ENCODE results near the gene UBE2D2. TPM values are rescaled to one million over a fixed set of nuclear protein-coding genes. Genes with fewer than 3 reads are reported as not detected.
"Not testable (repeated sequence)": the region's sequence is repeated elsewhere in the genome, so short reads cannot be mapped to it uniquely, and the experiment has no call there.

UBE2D2 gene
- total RNA-seq, 1 donor from 2014 or later, result 275 TPM

- Mint-ChIP-seq H3K27ac (no peak overlapping the region), H3K4me1 (peaks cover 11% of the 10 kb centered on the region), H3K36me3 (ENCODE audit: low read depth) (peaks cover 58% of the 10 kb centered on the region), H3K4me3 (no peak overlapping the region), H3K27me3 (no peaks in the 10 kb centered on the region), H3K9me3 (no peaks in the 10 kb centered on the region)
- intact Hi-C loops (cut with micrococcal nuclease), result no loop called here
- no peak for DNase-seq
These were observed 58.7 kb downstream of the UBE2D2 start for GRCh38 chr5:139619861-139620260.

GRCh38 chr5:139625398-139625797 lies 64.3 kb downstream of the UBE2D2 start:
- intact Hi-C loops (cut with micrococcal nuclease); H3K27ac Mint-ChIP-seq; DNase-seq; H3K9me3 Mint-ChIP-seq; H3K27me3 Mint-ChIP-seq; H3K4me3 Mint-ChIP-seq; H3K4me1 Mint-ChIP-seq: not testable (repeated sequence)
- peaks cover 68% of the 10 kb centered on the region for H3K36me3 Mint-ChIP-seq (ENCODE audit: low read depth)

- Mint-ChIP-seq H3K27ac (no peak overlapping the region), H3K36me3 (ENCODE audit: low read depth) (peaks cover 41% of the 10 kb centered on the region), H3K9me3 (no peaks in the 10 kb centered on the region), H3K27me3 (no peaks in the 10 kb centered on the region), H3K4me1 (peaks cover 24% of the 10 kb centered on the region), H3K4me3 (no peak overlapping the region)
- intact Hi-C loops (cut with micrococcal nuclease), result loop anchor here (5.0 kb wide), 1 partner anchor 69 kb away; the partner anchor contains the start of gene UBE2D2
- no peak for DNase-seq
These were observed 69.7 kb downstream of the UBE2D2 start for GRCh38 chr5:139630855-139631254.

- H3K9me3 Mint-ChIP-seq, result no peaks in the 10 kb centered on the region
- no peak for DNase-seq
- intact Hi-C loops (cut with micrococcal nuclease), result loop anchor here (5.0 kb wide), 1 partner anchor 69 kb away; the partner anchor contains the start of gene UBE2D2
- peaks cover 37% of the 10 kb centered on the region for H3K36me3 Mint-ChIP-seq (ENCODE audit: low read depth)
- H3K27ac Mint-ChIP-seq, result no peak overlapping the region
- H3K4me1 Mint-ChIP-seq, result peaks cover 32% of the 10 kb centered on the region
- H3K4me3 Mint-ChIP-seq, result no peak overlapping the region
- no peaks in the 10 kb centered on the region for H3K27me3 Mint-ChIP-seq
These were observed 70.5 kb downstream of the UBE2D2 start for GRCh38 chr5:139631520-139632165.

GRCh38 chr5:139633295-139634027 lies 72.3 kb downstream of the UBE2D2 start:
- H3K4me3 Mint-ChIP-seq, result no peak overlapping the region
- peaks cover 33% of the 10 kb centered on the region for H3K4me1 Mint-ChIP-seq
- peak; percentile 89 for DNase-seq
- no peaks in the 10 kb centered on the region for H3K9me3 Mint-ChIP-seq
- intact Hi-C loops (cut with micrococcal nuclease), result loop anchor here (1.0 to 5.0 kb wide), 3 partner anchors 57 to 132 kb away; partner anchors contain the start of gene UBE2D2
- peaks cover 26% of the 10 kb centered on the region for H3K36me3 Mint-ChIP-seq (ENCODE audit: low read depth)
- H3K27me3 Mint-ChIP-seq, result no peaks in the 10 kb centered on the region
- peak overlapping the region; percentile 1 for H3K27ac Mint-ChIP-seq

DNA sequence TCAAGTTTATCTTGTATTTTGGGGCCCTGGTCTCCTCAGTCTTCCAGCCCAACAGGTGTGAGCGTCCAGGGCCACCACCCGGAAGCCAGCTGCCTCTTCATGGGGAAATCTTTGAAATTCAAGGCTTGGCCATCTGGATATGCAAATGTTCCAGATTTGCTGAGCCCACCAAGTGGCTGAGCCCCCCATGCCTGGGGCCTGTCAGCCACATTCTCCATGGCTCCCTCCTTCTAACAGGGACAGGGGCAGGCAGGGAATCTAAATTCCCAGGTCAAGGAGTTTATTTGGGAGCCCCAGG lies 72.8 kb downstream of the UBE2D2 start:
- no peak for DNase-seq
- H3K9me3 Mint-ChIP-seq, result no peaks in the 10 kb centered on the region
- H3K36me3 Mint-ChIP-seq (ENCODE audit: low read depth), result peaks cover 27% of the 10 kb centered on the region
- intact Hi-C loops (cut with micrococcal nuclease), result loop anchor here (5.0 kb wide), 1 partner anchor 72 kb away; the partner anchor contains the start of gene UBE2D2
- no peaks in the 10 kb centered on the region for H3K27me3 Mint-ChIP-seq
- no peak overlapping the region for H3K27ac Mint-ChIP-seq
- no peak overlapping the region for H3K4me3 Mint-ChIP-seq
- peaks cover 37% of the 10 kb centered on the region for H3K4me1 Mint-ChIP-seq

- Mint-ChIP-seq H3K27me3 (no peaks in the 10 kb centered on the region), H3K9me3 (no peaks in the 10 kb centered on the region), H3K27ac (no peak overlapping the region), H3K4me1 (peaks cover 37% of the 10 kb centered on the region), H3K36me3 (ENCODE audit: low read depth) (peaks cover 21% of the 10 kb centered on the region), H3K4me3 (no peak overlapping the region)
- no peak for DNase-seq
- intact Hi-C loops (cut with micrococcal nuclease), result loop anchor here (5.0 kb wide), 1 partner anchor 72 kb away; the partner anchor contains the start of gene UBE2D2
These were observed 73.4 kb downstream of the UBE2D2 start for GRCh38 chr5:139634541-139634940.

DNA sequence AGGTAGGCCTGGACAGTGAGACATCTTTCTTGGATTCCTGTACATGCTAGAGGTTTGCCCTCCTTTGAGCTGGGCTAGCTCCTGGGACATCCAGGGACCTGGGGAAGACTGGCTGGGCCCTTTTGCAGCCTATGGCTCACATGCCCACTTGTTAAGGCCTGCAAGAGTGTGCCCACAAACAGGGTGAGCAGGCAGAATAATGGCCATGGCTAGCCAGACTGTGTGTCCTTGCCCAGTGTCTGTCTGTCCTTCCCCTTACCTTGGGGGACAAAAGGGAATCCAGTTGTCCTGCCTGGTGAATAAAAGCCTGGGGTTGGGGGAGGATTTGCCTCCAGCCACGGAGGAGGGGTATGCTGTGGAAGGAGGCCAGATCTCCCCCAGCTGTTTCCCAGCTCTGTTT lies 74.1 kb downstream of the UBE2D2 start:
- intact Hi-C loops (cut with micrococcal nuclease), result loop anchor here (5.0 kb wide), 1 partner anchor 112 kb away; no protein-coding TSS in a partner anchor
- DNase-seq, result no peak
- H3K9me3 Mint-ChIP-seq, result no peaks in the 10 kb centered on the region
- peak overlapping the region; percentile 81 for H3K27ac Mint-ChIP-seq
- H3K36me3 Mint-ChIP-seq (ENCODE audit: low read depth), result peaks cover 17% of the 10 kb centered on the region
- H3K27me3 Mint-ChIP-seq, result no peaks in the 10 kb centered on the region
- peak overlapping the region; percentile 66 for H3K4me3 Mint-ChIP-seq
- H3K4me1 Mint-ChIP-seq, result peaks cover 37% of the 10 kb centered on the region

DNA sequence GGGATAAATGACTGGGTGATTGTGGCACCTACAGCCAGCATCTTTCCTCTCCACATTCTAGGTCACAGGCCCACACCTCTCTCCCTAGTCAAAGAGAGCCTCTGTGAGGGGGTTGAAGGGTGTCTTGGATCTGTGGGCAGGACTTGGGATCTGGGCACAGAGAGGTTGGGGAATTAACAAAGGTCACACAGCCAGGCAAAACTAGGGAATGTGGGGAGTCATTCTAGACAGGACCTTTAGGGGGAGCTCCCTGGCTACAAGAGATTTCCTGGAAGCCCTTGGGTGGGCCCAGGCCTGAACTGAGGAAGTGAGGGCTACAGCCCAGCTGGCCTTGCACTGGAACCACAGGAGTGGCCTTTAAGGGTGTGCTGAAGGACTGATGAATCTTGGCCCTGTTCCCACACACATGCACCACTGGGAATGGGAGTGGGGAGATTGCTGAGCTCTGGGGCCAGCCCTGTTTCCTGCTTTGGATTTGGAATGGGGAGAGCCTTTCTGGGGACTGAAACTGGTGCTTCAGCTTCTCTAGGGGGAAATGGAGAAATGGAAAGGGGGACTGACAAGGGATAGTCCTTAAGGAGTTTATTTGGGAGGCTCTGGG lies 74.6 kb downstream of the UBE2D2 start:
- Mint-ChIP-seq H3K27me3 (no peaks in the 10 kb centered on the region), H3K4me3 (peak overlapping the region; percentile 66), H3K27ac (peak overlapping the region; percentile 81), H3K4me1 (peaks cover 37% of the 10 kb centered on the region), H3K9me3 (no peaks in the 10 kb centered on the region), H3K36me3 (ENCODE audit: low read depth) (peaks cover 15% of the 10 kb centered on the region)
- peak; percentile 76 for DNase-seq
- intact Hi-C loops (cut with micrococcal nuclease), result loop anchor here (2.0 to 5.0 kb wide), 5 partner anchors 33 to 221 kb away; no protein-coding TSS in a partner anchor

DNA sequence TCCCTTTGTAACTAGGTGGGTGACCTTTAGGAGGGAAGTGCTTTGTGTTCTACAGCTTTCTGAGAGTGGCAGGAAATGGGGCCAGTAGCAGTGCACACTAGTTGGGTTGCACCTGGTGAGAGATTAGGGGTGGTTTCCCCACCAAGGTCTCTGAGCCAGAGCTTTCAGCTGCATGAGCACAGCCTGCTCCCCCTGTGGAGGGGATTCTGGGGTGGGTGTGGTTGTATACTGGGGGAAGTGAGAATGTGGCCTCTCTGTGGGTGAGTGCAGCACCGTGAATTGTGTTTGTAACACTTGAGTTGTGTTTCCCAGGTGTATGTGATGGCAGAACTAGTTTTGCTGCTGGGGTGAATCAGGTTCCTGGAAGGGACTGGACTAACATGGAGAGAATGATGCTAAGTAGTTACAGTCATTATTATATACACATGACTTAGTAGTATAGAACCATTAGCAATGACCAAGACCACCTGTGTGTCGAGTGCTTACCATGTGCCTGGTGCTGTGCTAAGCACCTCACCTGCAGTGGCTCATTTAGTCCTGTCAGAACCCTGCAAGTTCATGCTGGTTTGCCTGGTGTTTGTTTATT lies 75.2 kb downstream of the UBE2D2 start:
- DNase-seq, result peak; percentile 90
- H3K27ac Mint-ChIP-seq, result peak overlapping the region; percentile 81
- peak overlapping the region; percentile 66 for H3K4me3 Mint-ChIP-seq
- H3K27me3 Mint-ChIP-seq, result no peaks in the 10 kb centered on the region
- peaks cover 37% of the 10 kb centered on the region for H3K4me1 Mint-ChIP-seq
- intact Hi-C loops (cut with micrococcal nuclease), result loop anchor here (2.0 to 5.0 kb wide), 5 partner anchors 33 to 221 kb away; no protein-coding TSS in a partner anchor
- H3K9me3 Mint-ChIP-seq, result no peaks in the 10 kb centered on the region
- peaks cover 15% of the 10 kb centered on the region for H3K36me3 Mint-ChIP-seq (ENCODE audit: low read depth)

- Mint-ChIP-seq H3K4me3 (peak overlapping the region; percentile 66), H3K9me3 (no peaks in the 10 kb centered on the region), H3K27me3 (no peaks in the 10 kb centered on the region), H3K4me1 (peaks cover 37% of the 10 kb centered on the region), H3K27ac (peak overlapping the region; percentile 81), H3K36me3 (ENCODE audit: low read depth) (peaks cover 15% of the 10 kb centered on the region)
- intact Hi-C loops (cut with micrococcal nuclease), result loop anchor here (1.0 to 5.0 kb wide), 6 partner anchors 12 to 222 kb away; no protein-coding TSS in a partner anchor
- peak; percentile 75 for DNase-seq
These were observed 75.9 kb downstream of the UBE2D2 start for GRCh38 chr5:139636975-139637408.

GRCh38 chr5:139637438-139638089 lies 76.4 kb downstream of the UBE2D2 start:
- Mint-ChIP-seq H3K27me3 (no peaks in the 10 kb centered on the region), H3K4me3 (no peak overlapping the region), H3K4me1 (peaks cover 35% of the 10 kb centered on the region), H3K36me3 (ENCODE audit: low read depth) (peaks cover 15% of the 10 kb centered on the region), H3K9me3 (no peaks in the 10 kb centered on the region), H3K27ac (no peak overlapping the region)
- DNase-seq, result peak; percentile 71
- intact Hi-C loops (cut with micrococcal nuclease), result loop anchor here (1.0 to 5.0 kb wide), 6 partner anchors 12 to 223 kb away; no protein-coding TSS in a partner anchor
